HEK293 (cell line): Measurements from ENCODE around the gene SYT14.
A peak's percentile ranks its signal among the peaks of the same experiment; 100 is the strongest.

Experiments
- HOXA7 ChIP-seq: sonication (generic); formaldehyde crosslinking; IDR thresholded peaks from 2 replicates; pipeline ENCODE4 v1.8.1; 2022; ENCODE audit warnings: missing genetic modification reagents, borderline replicate concordance
- REST ChIP-seq: fragments of 450-650 bp; formaldehyde crosslinking; IDR thresholded peaks from 2 replicates; pipeline ENCODE4 v1.5.1; 2016; ENCODE audit warnings: missing biosample characterization, missing genetic modification characterization
- TCF7L2 ChIP-seq: IDR thresholded peaks from 2 replicates; pipeline ENCODE4 v1.6.1; 2011; ENCODE audit warnings: low read depth, mild to moderate bottlenecking, inconsistent platforms, low read length, moderate library complexity, borderline replicate concordance
- YY1 ChIP-seq: fragments of 450-650 bp; formaldehyde crosslinking; IDR thresholded peaks from 2 replicates; pipeline ENCODE4 v1.5.1; 2018; ENCODE audit warnings: missing biosample characterization, missing genetic modification characterization
- ZBTB7A ChIP-seq: fragments of 450-650 bp; formaldehyde crosslinking; IDR thresholded peaks from 2 replicates; pipeline ENCODE4 v1.5.1; 2016; ENCODE audit warnings: low read depth, missing biosample characterization, missing genetic modification characterization
- ZNF175 ChIP-seq: fragments of 450-650 bp; formaldehyde crosslinking; IDR thresholded peaks from 2 replicates; pipeline ENCODE4 v1.5.1; 2016; ENCODE audit warnings: missing biosample characterization, missing genetic modification characterization
- ZNF24 ChIP-seq: fragments of 450-650 bp; formaldehyde crosslinking; IDR thresholded peaks from 2 replicates; pipeline ENCODE4 v1.5.1; 2016; ENCODE audit warnings: missing biosample characterization, missing genetic modification characterization
- ZNF280D ChIP-seq: fragments of 450-650 bp; formaldehyde crosslinking; IDR thresholded peaks from 2 replicates; pipeline ENCODE4 v1.5.1; 2016; ENCODE audit warnings: missing biosample characterization, missing genetic modification characterization
- ZNF843 ChIP-seq: fragments of 450-650 bp; formaldehyde crosslinking; IDR thresholded peaks from 2 replicates; pipeline ENCODE4 v1.5.1; 2016; ENCODE audit warnings: missing biosample characterization, missing genetic modification characterization
- ZSCAN23 ChIP-seq: fragments of 450-650 bp; formaldehyde crosslinking; IDR thresholded peaks from 2 replicates; pipeline ENCODE4 v1.5.1; 2016; ENCODE audit warnings: missing biosample characterization, missing genetic modification characterization
- TF ChIP-seq, protein P1 (sequence below): fragments of 450-650 bp; formaldehyde crosslinking; IDR thresholded peaks from 2 replicates; pipeline ENCODE4 v1.5.1; 2016; ENCODE audit warnings: missing biosample characterization, missing genetic modification characterization

DNA sequence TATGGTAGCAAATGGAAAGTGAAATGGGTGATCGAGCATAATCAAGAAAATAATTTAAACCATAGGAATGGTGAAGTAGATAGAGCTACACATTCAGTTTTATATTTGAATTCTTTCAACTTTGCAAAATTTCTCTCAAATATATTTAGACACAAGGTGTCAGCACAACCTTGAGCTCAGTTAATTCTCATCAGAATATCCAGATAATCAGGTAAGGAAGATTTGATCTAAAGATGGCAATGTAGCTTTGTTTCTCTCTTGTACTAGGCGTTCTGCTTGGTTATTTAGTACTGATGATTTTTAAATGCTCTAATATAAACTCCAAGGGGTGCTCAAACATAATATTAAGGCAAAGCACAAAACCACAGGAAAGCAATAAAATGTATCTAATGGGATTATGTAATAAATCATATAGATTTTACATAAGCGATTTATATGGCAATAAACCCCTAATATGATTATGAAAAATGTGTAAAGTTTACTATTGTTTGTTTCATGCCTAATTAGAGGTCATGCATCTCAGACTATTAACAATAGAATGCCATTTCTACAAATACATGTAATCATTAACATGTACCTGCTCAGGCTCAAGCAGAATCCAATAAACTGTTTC lies 262.2 kb downstream of the SYT14 start:
- TF ChIP-seq ZBTB7A (tag by site-specific recombination) (no peak), ZNF843 (tag by site-specific recombination) (no peak), ZSCAN23 (no peak), TCF7L2 (no peak), ZNF24 (no peak), ZNF280D (tag by site-specific recombination) (no peak), ZNF175 (tag by site-specific recombination) (no peak), HOXA7 (no peak), YY1 (tag by site-specific recombination) (no peak), REST (tag by site-specific recombination) (no peak)
- TF ChIP-seq, protein P1, sequence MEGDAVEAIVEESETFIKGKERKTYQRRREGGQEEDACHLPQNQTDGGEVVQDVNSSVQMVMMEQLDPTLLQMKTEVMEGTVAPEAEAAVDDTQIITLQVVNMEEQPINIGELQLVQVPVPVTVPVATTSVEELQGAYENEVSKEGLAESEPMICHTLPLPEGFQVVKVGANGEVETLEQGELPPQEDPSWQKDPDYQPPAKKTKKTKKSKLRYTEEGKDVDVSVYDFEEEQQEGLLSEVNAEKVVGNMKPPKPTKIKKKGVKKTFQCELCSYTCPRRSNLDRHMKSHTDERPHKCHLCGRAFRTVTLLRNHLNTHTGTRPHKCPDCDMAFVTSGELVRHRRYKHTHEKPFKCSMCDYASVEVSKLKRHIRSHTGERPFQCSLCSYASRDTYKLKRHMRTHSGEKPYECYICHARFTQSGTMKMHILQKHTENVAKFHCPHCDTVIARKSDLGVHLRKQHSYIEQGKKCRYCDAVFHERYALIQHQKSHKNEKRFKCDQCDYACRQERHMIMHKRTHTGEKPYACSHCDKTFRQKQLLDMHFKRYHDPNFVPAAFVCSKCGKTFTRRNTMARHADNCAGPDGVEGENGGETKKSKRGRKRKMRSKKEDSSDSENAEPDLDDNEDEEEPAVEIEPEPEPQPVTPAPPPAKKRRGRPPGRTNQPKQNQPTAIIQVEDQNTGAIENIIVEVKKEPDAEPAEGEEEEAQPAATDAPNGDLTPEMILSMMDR (tag by site-specific recombination): peak; percentile 12; the same call in 1 of the 2 replicates
